Measurements from ENCODE around the gene TBX15.

Gene TBX15

GRCh38 chr1:118949315-118949714 lies 38.8 kb downstream of the TBX15 start:
- Histone ChIP-seq H3K9me3 (ENCODE audit: control insufficient read depth, low read length) (no peaks in the 10 kb centered on the region), H3K4me3 (ENCODE audit: low read length) (no peak overlapping the region), H3K9ac (ENCODE audit: low read length) (no peak overlapping the region), H3K27me3 (replicated peaks; ENCODE audit: control insufficient read depth, insufficient read depth, low read length) (no peaks in the 10 kb centered on the region), H3K4me1 (ENCODE audit: control insufficient read depth, insufficient read depth, low read length) (peaks cover 64% of the 10 kb centered on the region), H3K36me3 (ENCODE audit: control insufficient read depth, insufficient read depth, low read length, severe bottlenecking) (no peaks in the 10 kb centered on the region)
- no peak for DNase-seq (ENCODE audit: low read depth)

- Histone ChIP-seq H3K9me3 (ENCODE audit: control insufficient read depth, low read length) (no peaks in the 10 kb centered on the region), H3K4me1 (ENCODE audit: control insufficient read depth, insufficient read depth, low read length) (peaks cover 65% of the 10 kb centered on the region), H3K4me3 (ENCODE audit: low read length) (no peak overlapping the region)
Measured at GRCh38 chr1:118948846-118949245, 39.3 kb downstream of the TBX15 start.

GRCh38 chr1:118948351-118948750 lies 39.8 kb downstream of the TBX15 start:
- Histone ChIP-seq H3K27me3 (replicated peaks; ENCODE audit: control insufficient read depth, insufficient read depth, low read length) (no peaks in the 10 kb centered on the region), H3K9ac (ENCODE audit: low read length) (no peak overlapping the region), H3K4me1 (ENCODE audit: control insufficient read depth, insufficient read depth, low read length) (peaks cover 66% of the 10 kb centered on the region), H3K4me3 (ENCODE audit: low read length) (no peak overlapping the region), H3K36me3 (ENCODE audit: control insufficient read depth, insufficient read depth, low read length, severe bottlenecking) (no peaks in the 10 kb centered on the region), H3K9me3 (ENCODE audit: control insufficient read depth, low read length) (no peaks in the 10 kb centered on the region)
- DNase-seq (ENCODE audit: low read depth) = no peak

More at GRCh38 chr1:118948846-118949245, 39.3 kb downstream of the TBX15 start:
- H3K9ac ChIP-seq (ENCODE audit: low read length) = no peak overlapping the region
- H3K27me3 ChIP-seq (replicated peaks; ENCODE audit: control insufficient read depth, insufficient read depth, low read length) = no peaks in the 10 kb centered on the region
- no peaks in the 10 kb centered on the region for H3K36me3 ChIP-seq (ENCODE audit: control insufficient read depth, insufficient read depth, low read length, severe bottlenecking)
- DNase-seq (ENCODE audit: low read depth) = no peak

- peaks cover under 1% of the 10 kb centered on the region for H3K36me3 ChIP-seq (ENCODE audit: control insufficient read depth, insufficient read depth, low read length, severe bottlenecking)
- H3K4me1 ChIP-seq (ENCODE audit: control insufficient read depth, insufficient read depth, low read length) = peaks cover 66% of the 10 kb centered on the region
- H3K4me3 ChIP-seq (ENCODE audit: low read length) = peak overlapping the region; percentile 9
- no peak for DNase-seq (ENCODE audit: low read depth)
- H3K27me3 ChIP-seq (replicated peaks; ENCODE audit: control insufficient read depth, insufficient read depth, low read length) = no peaks in the 10 kb centered on the region
- no peak overlapping the region for H3K9ac ChIP-seq (ENCODE audit: low read length)
- H3K9me3 ChIP-seq (ENCODE audit: control insufficient read depth, low read length) = no peaks in the 10 kb centered on the region
Measured at GRCh38 chr1:118947790-118948189, 40.4 kb downstream of the TBX15 start.

GRCh38 chr1:118947003-118947765 lies 41.0 kb downstream of the TBX15 start:
- Histone ChIP-seq H3K4me3 (ENCODE audit: low read length) (peak overlapping the region; percentile 9), H3K36me3 (ENCODE audit: control insufficient read depth, insufficient read depth, low read length, severe bottlenecking) (peaks cover 7% of the 10 kb centered on the region), H3K27me3 (replicated peaks; ENCODE audit: control insufficient read depth, insufficient read depth, low read length) (no peaks in the 10 kb centered on the region), H3K9me3 (ENCODE audit: control insufficient read depth, low read length) (no peaks in the 10 kb centered on the region), H3K9ac (ENCODE audit: low read length) (no peak overlapping the region), H3K4me1 (ENCODE audit: control insufficient read depth, insufficient read depth, low read length) (peaks cover 66% of the 10 kb centered on the region)
- DNase-seq (ENCODE audit: low read depth) = no peak

- H3K9ac ChIP-seq (ENCODE audit: low read length) = no peak overlapping the region
- no peaks in the 10 kb centered on the region for H3K9me3 ChIP-seq (ENCODE audit: control insufficient read depth, low read length)
- no peak for DNase-seq (ENCODE audit: low read depth)
- H3K27me3 ChIP-seq (replicated peaks; ENCODE audit: control insufficient read depth, insufficient read depth, low read length) = no peaks in the 10 kb centered on the region
- no peak overlapping the region for H3K4me3 ChIP-seq (ENCODE audit: low read length)
- peaks cover 10% of the 10 kb centered on the region for H3K36me3 ChIP-seq (ENCODE audit: control insufficient read depth, insufficient read depth, low read length, severe bottlenecking)
- peaks cover 62% of the 10 kb centered on the region for H3K4me1 ChIP-seq (ENCODE audit: control insufficient read depth, insufficient read depth, low read length)
Measured at GRCh38 chr1:118945489-118945888, 42.7 kb downstream of the TBX15 start.

- H3K9ac ChIP-seq (ENCODE audit: low read length) = no peak overlapping the region
- no peak for DNase-seq (ENCODE audit: low read depth)
- no peaks in the 10 kb centered on the region for H3K27me3 ChIP-seq (replicated peaks; ENCODE audit: control insufficient read depth, insufficient read depth, low read length)
- H3K36me3 ChIP-seq (ENCODE audit: control insufficient read depth, insufficient read depth, low read length, severe bottlenecking) = peaks cover 10% of the 10 kb centered on the region
- no peaks in the 10 kb centered on the region for H3K9me3 ChIP-seq (ENCODE audit: control insufficient read depth, low read length)
- H3K4me3 ChIP-seq (ENCODE audit: low read length) = no peak overlapping the region
- peaks cover 54% of the 10 kb centered on the region for H3K4me1 ChIP-seq (ENCODE audit: control insufficient read depth, insufficient read depth, low read length)
Measured at GRCh38 chr1:118944546-118944945, 43.6 kb downstream of the TBX15 start.

GRCh38 chr1:118944133-118944532 lies 44.0 kb downstream of the TBX15 start:
- Histone ChIP-seq H3K4me1 (ENCODE audit: control insufficient read depth, insufficient read depth, low read length) (peaks cover 50% of the 10 kb centered on the region), H3K9me3 (ENCODE audit: control insufficient read depth, low read length) (no peaks in the 10 kb centered on the region), H3K9ac (ENCODE audit: low read length) (no peak overlapping the region), H3K36me3 (ENCODE audit: control insufficient read depth, insufficient read depth, low read length, severe bottlenecking) (peaks cover 10% of the 10 kb centered on the region), H3K4me3 (ENCODE audit: low read length) (no peak overlapping the region), H3K27me3 (replicated peaks; ENCODE audit: control insufficient read depth, insufficient read depth, low read length) (no peaks in the 10 kb centered on the region)
- no peak for DNase-seq (ENCODE audit: low read depth)

- Histone ChIP-seq H3K36me3 (ENCODE audit: control insufficient read depth, insufficient read depth, low read length, severe bottlenecking) (peaks cover 10% of the 10 kb centered on the region), H3K27me3 (replicated peaks; ENCODE audit: control insufficient read depth, insufficient read depth, low read length) (no peaks in the 10 kb centered on the region), H3K4me3 (ENCODE audit: low read length) (no peak overlapping the region), H3K9me3 (ENCODE audit: control insufficient read depth, low read length) (no peaks in the 10 kb centered on the region), H3K4me1 (ENCODE audit: control insufficient read depth, insufficient read depth, low read length) (peaks cover 21% of the 10 kb centered on the region), H3K9ac (ENCODE audit: low read length) (no peak overlapping the region)
- DNase-seq (ENCODE audit: low read depth) = no peak
Measured at GRCh38 chr1:118940957-118941356, 47.2 kb downstream of the TBX15 start.

GRCh38 chr1:118937413-118938072 lies 50.6 kb downstream of the TBX15 start:
- H3K4me3 ChIP-seq (ENCODE audit: low read length) = no peak overlapping the region
- no peak for DNase-seq (ENCODE audit: low read depth)
- peaks cover 7% of the 10 kb centered on the region for H3K36me3 ChIP-seq (ENCODE audit: control insufficient read depth, insufficient read depth, low read length, severe bottlenecking)
- no peak overlapping the region for H3K9ac ChIP-seq (ENCODE audit: low read length)
- peaks cover 12% of the 10 kb centered on the region for H3K4me1 ChIP-seq (ENCODE audit: control insufficient read depth, insufficient read depth, low read length)
- H3K27me3 ChIP-seq (replicated peaks; ENCODE audit: control insufficient read depth, insufficient read depth, low read length) = no peaks in the 10 kb centered on the region
- no peaks in the 10 kb centered on the region for H3K9me3 ChIP-seq (ENCODE audit: control insufficient read depth, low read length)

GRCh38 chr1:118934706-118935105 lies 53.4 kb downstream of the TBX15 start:
- H3K36me3 ChIP-seq (ENCODE audit: control insufficient read depth, insufficient read depth, low read length, severe bottlenecking) = peaks cover 14% of the 10 kb centered on the region
- peaks cover 12% of the 10 kb centered on the region for H3K4me1 ChIP-seq (ENCODE audit: control insufficient read depth, insufficient read depth, low read length)
- DNase-seq (ENCODE audit: low read depth) = no peak
- no peak overlapping the region for H3K9ac ChIP-seq (ENCODE audit: low read length)
- H3K4me3 ChIP-seq (ENCODE audit: low read length) = no peak overlapping the region
- H3K9me3 ChIP-seq (ENCODE audit: control insufficient read depth, low read length) = no peaks in the 10 kb centered on the region
- no peaks in the 10 kb centered on the region for H3K27me3 ChIP-seq (replicated peaks; ENCODE audit: control insufficient read depth, insufficient read depth, low read length)
